ENCODE measurements around the gene TIMP2. TPM values are rescaled to one million over a fixed set of nuclear protein-coding genes. Genes with fewer than 3 reads are reported as not detected.
"Not testable (repeated sequence)": the region's sequence is repeated elsewhere in the genome, so short reads cannot be mapped to it uniquely, and the experiment has no call there.

The TIMP2 gene
- polyA plus RNA-seq, 4 donors, result 141 to 719 (median 191) TPM

GRCh38 chr17:78933959-78934568 is 8.9 kb upstream of the TIMP2 start:
- peak in 3 of 4 donors; percentile 74 to 89 (median 83) for DNase-seq (ENCODE audit: low read depth in 4 of 4, low spot score in 3 of 4)

- no peak for DNase-seq (ENCODE audit: low read depth in 4 of 4, low spot score in 3 of 4)
These were observed 8.1 kb upstream of the TIMP2 start for GRCh38 chr17:78933025-78933958.

- DNase-seq (ENCODE audit: low read depth in 4 of 4, low spot score in 3 of 4), result no peak
These were observed 5.0 kb upstream of the TIMP2 start for GRCh38 chr17:78929908-78930775.

- DNase-seq (ENCODE audit: low read depth in 4 of 4, low spot score in 3 of 4), result no peak
These were observed 722 bp upstream of the TIMP2 start for GRCh38 chr17:78925662-78926555.

GRCh38 chr17:78924481-78925151 is 571 bp downstream of the TIMP2 start:
- no peak for DNase-seq (ENCODE audit: low read depth in 4 of 4, low spot score in 3 of 4)

- DNase-seq (ENCODE audit: low read depth in 4 of 4, low spot score in 3 of 4), result no peak
These were observed 1.3 kb downstream of the TIMP2 start for GRCh38 chr17:78923660-78924453.

GRCh38 chr17:78922816-78923498 is 2.2 kb downstream of the TIMP2 start:
- DNase-seq (ENCODE audit: low read depth in 4 of 4, low spot score in 3 of 4), result no peak

GRCh38 chr17:78921437-78921971 is 3.7 kb downstream of the TIMP2 start:
- DNase-seq (ENCODE audit: low read depth in 4 of 4, low spot score in 3 of 4), result no peak

GRCh38 chr17:78920528-78920927 is 4.7 kb downstream of the TIMP2 start:
- no peak for DNase-seq (ENCODE audit: low read depth in 4 of 4, low spot score in 3 of 4)

GRCh38 chr17:78919861-78920450 is 5.2 kb downstream of the TIMP2 start:
- no peak for DNase-seq (ENCODE audit: low read depth in 4 of 4, low spot score in 3 of 4)

- no peak for DNase-seq (ENCODE audit: low read depth in 4 of 4, low spot score in 3 of 4)
These were observed 6.2 kb downstream of the TIMP2 start for GRCh38 chr17:78918979-78919378.

- DNase-seq (ENCODE audit: low read depth in 4 of 4, low spot score in 3 of 4), result no peak
These were observed 7.5 kb downstream of the TIMP2 start for GRCh38 chr17:78917451-78918275.

- no peak for DNase-seq (ENCODE audit: low read depth in 4 of 4, low spot score in 3 of 4)
These were observed 9.1 kb downstream of the TIMP2 start for GRCh38 chr17:78915872-78916632.

GRCh38 chr17:78913115-78913514 is 12.1 kb downstream of the TIMP2 start:
- no peak for DNase-seq (ENCODE audit: low read depth in 4 of 4, low spot score in 3 of 4)

- no peak for DNase-seq (ENCODE audit: low read depth in 4 of 4, low spot score in 3 of 4)
These were observed 13.1 kb downstream of the TIMP2 start for GRCh38 chr17:78912082-78912481.

- not testable (repeated sequence) for DNase-seq (ENCODE audit: low read depth in 4 of 4, low spot score in 3 of 4)
These were observed 13.6 kb downstream of the TIMP2 start for GRCh38 chr17:78911543-78911942.
